K562 (cell line): ENCODE measurements around the gene LILRA6. TPM values are rescaled to one million over a fixed set of nuclear protein-coding genes. Genes with fewer than 3 reads are reported as not detected.

Experiments used
- ATAC-seq: fragments of 200-7000 bp; cut with Tn5 transposase; 3 replicates; pipeline ENCODE4 v1.9.1; 2020; ENCODE audit warnings: moderate library complexity
- BruUV-seq: library from RNA; stranded (reverse); fragments of 400-500 nt; replicated peaks from 2 replicates; lab custom pipeline; 2021; lab: Mats Ljungman, UMichigan
- CTCF ChIA-PET: fragments of 300-600 bp; formaldehyde crosslinking; extraction: SDS; loops from one replicate; lab custom pipeline; 2021; ENCODE audit warnings: low intra/inter-chr PET ratio; lab: Yijun Ruan, JAX
- POLR2A ChIA-PET: fragments of 300-600, 350-650 bp; sonication (Branson Sonifier 250); formaldehyde crosslinking; extraction: SDS; loops from one replicate; lab custom pipeline; 2021; ENCODE audit warnings: antibody characterized with exemption, inconsistent platforms; lab: Yijun Ruan, JAX
- DNase-seq, 4 experiments: peaks; one replicate each; pipeline versions ENCODE4 v3.0.0 to v3.0.0-alpha.2; 2011 to 2018; ENCODE audit warnings: low spot score in 3 of 4, mixed read lengths in 3 of 4; ENCODE audit errors: extremely low read depth in 1 of 4
- FAIRE-seq: peaks from 2 replicates; lab custom pipeline; 2011; peaks lifted over from hg19 to GRCh38; lab: Jason Lieb, UNC
- H2AFZ ChIP-seq: 2 replicates; pipeline ENCODE4 v1.6.0; 2011; ENCODE audit warnings: low read depth, low read length, control low read depth, inconsistent platforms
- H3K27ac ChIP-seq: fragments of 200-600 bp; 3 replicates; pipeline ENCODE4 v1.8.0; 2011; ENCODE audit warnings: low read depth, mild to moderate bottlenecking, control low read depth, inconsistent platforms, low read length, moderate library complexity, mixed read lengths; ENCODE audit errors: extremely low read depth
- H3K27me3 ChIP-seq, 2 experiments: fragments of 300-600 bp in 1 of 2; 2 replicates in 1 of 2; 3 replicates in 1 of 2; pipeline versions ENCODE4 v1.6.0 to v1.8.0; 2011; ENCODE audit warnings: inconsistent platforms in 2 of 2, low read length in 2 of 2, mild to moderate bottlenecking in 1 of 2, mixed read lengths in 1 of 2, moderate library complexity in 1 of 2; ENCODE audit not compliant: control insufficient read depth in 2 of 2, insufficient read depth in 2 of 2
- H3K36me3 ChIP-seq: fragments of 300-600 bp; 3 replicates; pipeline ENCODE4 v1.8.0; 2011; ENCODE audit warnings: mild to moderate bottlenecking, low read length, inconsistent platforms; ENCODE audit not compliant: control insufficient read depth, insufficient read depth
- H3K4me1 ChIP-seq, 2 experiments: fragments of 200-600 bp in 1 of 2; replicated peaks in 1 of 2; 2 replicates in 1 of 2; 3 replicates in 1 of 2; pipeline versions ENCODE4 v1.5.1 to v1.8.0; 2011; ENCODE audit warnings: inconsistent platforms in 2 of 2, low read length in 2 of 2, mild to moderate bottlenecking in 1 of 2, mixed read lengths in 1 of 2, moderate library complexity in 1 of 2; ENCODE audit not compliant: control insufficient read depth in 2 of 2, insufficient read depth in 2 of 2
- H3K4me2 ChIP-seq: 2 replicates; pipeline ENCODE4 v1.6.1; 2011; ENCODE audit warnings: low read length, control low read depth, inconsistent platforms, mixed read lengths; ENCODE audit not compliant: insufficient read depth
- H3K4me3 ChIP-seq: fragments of 200-600 bp; sonication (generic), shearing (Covaris generic); 2 replicates; pipeline ENCODE4 v1.5.1; 2016; ENCODE audit warnings: control low read depth, inconsistent platforms
- H3K79me2 ChIP-seq: fragments of 200-600 bp; 3 replicates; pipeline ENCODE4 v1.8.0; 2011; ENCODE audit warnings: low read length, inconsistent platforms; ENCODE audit not compliant: control insufficient read depth, insufficient read depth
- H3K9ac ChIP-seq, 2 experiments: 2 replicates each; pipeline versions ENCODE4 v1.6.0 to v1.6.1; 2011; ENCODE audit warnings: low read depth in 2 of 2, low read length in 2 of 2, control low read depth in 1 of 2, inconsistent platforms in 1 of 2, mild to moderate bottlenecking in 1 of 2, mixed read lengths in 1 of 2; ENCODE audit not compliant: insufficient read depth in 1 of 2
- H3K9me1 ChIP-seq: one replicate; pipeline ENCODE4 v1.6.0; 2011; ENCODE audit warnings: inconsistent platforms, mild to moderate bottlenecking, low read length, moderate library complexity; ENCODE audit not compliant: control insufficient read depth, insufficient read depth
- H3K9me3 ChIP-seq: replicated peaks from 2 replicates; pipeline ENCODE4 v1.5.1; 2011; ENCODE audit warnings: low read depth, low read length, inconsistent platforms; ENCODE audit not compliant: control insufficient read depth, insufficient read depth
- H4K20me1 ChIP-seq: replicated peaks from 2 replicates; pipeline ENCODE4 v1.6.1; 2011; ENCODE audit warnings: low read length, inconsistent platforms, mixed read lengths; ENCODE audit not compliant: control insufficient read depth, insufficient read depth
- EHMT2 ChIP-seq: fragments of 450-650 bp; IDR thresholded peaks from 2 replicates; pipeline ENCODE4 v1.6.1; 2018; ENCODE audit warnings: antibody characterized with exemption
- HEY1 ChIP-seq: fragments of 250-450 bp; sonication (Bioruptor Pico); IDR thresholded peaks from 2 replicates; pipeline ENCODE4 v1.5.0; 2020; ENCODE audit warnings: mild to moderate bottlenecking, moderate library complexity, borderline replicate concordance
- MAZ ChIP-seq, 2 experiments: fragments of 450-650 bp in 1 of 2; sonication (generic) in 1 of 2; formaldehyde crosslinking; IDR thresholded peaks in 1 of 2; conservative IDR thresholded peaks in 1 of 2; 2 replicates each; pipeline versions ENCODE4 v1.4.0 to v1.5.0; 2020; ENCODE audit warnings: mild to moderate bottlenecking in 1 of 2, missing genetic modification reagents in 1 of 2
- NONO ChIP-seq, 2 experiments: fragments of 200-400 bp in 1 of 2; fragments of 450-650 bp in 1 of 2; formaldehyde crosslinking in 1 of 2; IDR thresholded peaks; 2 replicates each; pipeline ENCODE4 v1.6.1; 2017; ENCODE audit warnings: low read depth in 2 of 2, mild to moderate bottlenecking in 2 of 2, moderate library complexity in 2 of 2, low read length in 1 of 2
- RAD21 ChIP-seq, 2 experiments: fragments of 250-450 bp in 1 of 2; fragments of 450-650 bp in 1 of 2; sonication (Bioruptor Pico) in 1 of 2; formaldehyde crosslinking in 1 of 2; IDR thresholded peaks in 1 of 2; conservative IDR thresholded peaks in 1 of 2; 2 replicates each; pipeline versions ENCODE4 v1.4.0 to v1.8.0; 2020 to 2022; ENCODE audit warnings: mild to moderate bottlenecking in 2 of 2, moderate library complexity in 1 of 2
- RREB1 ChIP-seq: fragments of 250-450 bp; sonication (Bioruptor Pico); IDR thresholded peaks from 2 replicates; pipeline ENCODE4 v1.4.0; 2020
- ZNF146 ChIP-seq: IDR thresholded peaks from one replicate; pipeline ENCODE4 v1.6.1; 2018; ENCODE audit warnings: missing compliant biosample characterization; ENCODE audit not compliant: unreplicated experiment
- ZNF696 ChIP-seq: fragments of 250-450 bp; sonication (Bioruptor Pico); conservative IDR thresholded peaks from 2 replicates; pipeline ENCODE4 v1.4.0; 2020; ENCODE audit warnings: mild to moderate bottlenecking, moderate library complexity
- WGBS: fragments of 100-300 bp; shearing (Covaris generic); methylation state at CpG from one replicate; pipeline ENCODE4 v1.1.6; 2016; ENCODE audit warnings: low coverage, mixed read lengths; ENCODE audit not compliant: insufficient coverage; ENCODE audit errors: missing lambda C conversion rate; 5-methylcytosine and 5-hydroxymethylcytosine counted together
- in situ Hi-C: fragments of 300-500 bp; cut with MboI; formaldehyde crosslinking; loops from 4 replicates; pipeline ENCODE4 v1.15.0; 2018; ENCODE audit warnings: inconsistent platforms, mixed read lengths
- intact Hi-C: fragments of 100-400 bp; cut with micrococcal nuclease; formaldehyde crosslinking; loops from 2 replicates; pipeline ENCODE4 v1.14.2; 2022
- polyA plus RNA-seq, 8 experiments: library from polyadenylated mRNA; depleted of rRNA in 4 of 8; stranded (reverse) in 5 of 8; unstranded in 3 of 8; fragments of >200 nt; fragmentation: Nextera tagmentation in 2 of 8; fragmentation: Illumina TruSeq in 1 of 8; extraction: Ambion mirVana in 2 of 8; extraction: Trizol in 1 of 8; gene quantifications; 2 replicates each; pipeline versions ENCODE4 v1.2.1 to v1.2.3, GENCODE V29; 2011 to 2014; ENCODE audit warnings: inconsistent platforms in 1 of 8, missing spikeins in 1 of 8
- total RNA-seq, 7 experiments: library from RNA; depleted of rRNA in 6 of 7; stranded (reverse); fragments of >200 nt in 6 of 7; fragmentation: Illumina TruSeq in 2 of 7; extraction: Trizol in 2 of 7; gene quantifications; 2 replicates each; pipeline versions ENCODE4 v1.2.1 to v1.2.3, GENCODE V29; 2011 to 2021; ENCODE audit warnings: low replicate concordance in 1 of 7

LILRA6 gene
- total and polyA plus RNA-seq, 9 of the 15 experiments (the other 6 are each of a cell fraction or from before 2014, with no cell fraction given) = 0.03 TPM; not detected in 8

DNA sequence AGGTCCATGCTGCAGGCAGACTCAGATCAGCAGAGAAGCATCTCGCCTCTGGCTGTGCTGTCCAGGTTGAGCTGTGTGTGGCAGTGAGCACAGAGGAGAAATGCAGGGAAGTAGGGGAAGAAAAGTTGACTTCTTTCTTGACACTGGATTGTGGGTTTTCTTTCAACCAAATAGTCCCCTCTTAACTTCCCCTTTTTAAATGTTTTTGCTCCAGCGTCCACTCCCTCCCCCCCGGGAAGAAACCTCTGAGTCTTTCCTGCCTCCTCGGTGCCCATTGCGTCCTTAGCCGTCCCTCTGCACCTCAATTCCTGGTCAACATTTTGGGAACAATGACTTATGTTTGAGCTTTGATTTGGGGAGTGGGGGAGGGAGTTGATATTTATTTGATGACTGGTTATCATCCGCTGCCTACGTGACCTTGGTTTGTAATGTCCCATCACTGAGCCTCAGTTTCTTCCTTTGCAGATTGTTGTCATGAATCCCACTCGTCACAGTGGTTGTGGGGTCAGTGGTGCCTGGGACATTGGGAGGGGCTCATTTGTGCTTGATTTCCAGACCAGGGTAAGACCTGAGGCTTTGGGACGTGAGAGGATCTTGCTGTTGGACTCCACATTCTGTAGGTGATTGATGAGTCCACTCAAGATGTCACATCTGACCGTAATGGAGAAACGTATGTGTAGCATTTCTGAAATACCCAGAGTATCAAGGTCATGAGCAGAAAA is 38.6 kb upstream of the LILRA6 start, which contains the start of gene LILRB2:
TSS of gene LILRB2 (minus strand) at position 104 of the 722 bp plus-strand sequence. CDS start 614 bp downstream, outside the sequence.
- FAIRE-seq (no peak), ATAC-seq (no peak), DNase-seq (no peak)
- Histone ChIP-seq H3K9me1 (no peaks in the 10 kb centered on the region), H3K27ac (no peak within 1 kb of the TSS), H3K4me1 (no peaks in the 10 kb centered on the region), H3K79me2 (no peaks in the 10 kb centered on the region), H3K36me3 (no peaks in the 10 kb centered on the region), H2AFZ (no peak within 1 kb of the TSS), H3K27me3 (peaks cover 8 to 50% of the 10 kb centered on the region in 2 experiments), H3K9ac (no peak within 1 kb of the TSS), H3K4me2 (no peak within 1 kb of the TSS), H3K9me3 (no peaks in the 10 kb centered on the region), H3K4me3 (no peak within 1 kb of the TSS), H4K20me1 (no peaks in the 10 kb centered on the region)
- in situ Hi-C loops (loop anchor here (5.0 kb wide), 1 partner anchor 351 kb away; the partner anchor contains the start of gene LILRB1), intact Hi-C loops (no loop called here)
- under 1% methylated on average over 11 of the region's 12 CpGs for WGBS
- BruUV-seq = no TSS peak
- ChIA-PET CTCF (no interaction called here), POLR2A (no interaction called here)
- TF ChIP-seq HEY1 = no peak
- TF ChIP-seq MAZ (CRISPR knock-in tag; conservative IDR thresholded peaks at IDR 0.05 in 1 of 2, IDR thresholded peaks at IDR 0.05 in 1 of 2) = no peak
- TF ChIP-seq NONO (IDR thresholded peaks at IDR 0.05; ENCODE audit: low read depth in 2 of 2, low read length in 1 of 2) = no peak
- TF ChIP-seq EHMT2 = no peak
- TF ChIP-seq RREB1 (CRISPR knock-in tag) = no peak
- TF ChIP-seq ZNF696 (CRISPR knock-in tag) = no peak
- no peak for TF ChIP-seq RAD21 (CRISPR knock-in tag; conservative IDR thresholded peaks at IDR 0.05 in 1 of 2, IDR thresholded peaks at IDR 0.05 in 1 of 2)
- no peak for TF ChIP-seq ZNF146 (CRISPR knock-in tag)
